ENCODE results near the gene FBL.

The FBL gene

DNA sequence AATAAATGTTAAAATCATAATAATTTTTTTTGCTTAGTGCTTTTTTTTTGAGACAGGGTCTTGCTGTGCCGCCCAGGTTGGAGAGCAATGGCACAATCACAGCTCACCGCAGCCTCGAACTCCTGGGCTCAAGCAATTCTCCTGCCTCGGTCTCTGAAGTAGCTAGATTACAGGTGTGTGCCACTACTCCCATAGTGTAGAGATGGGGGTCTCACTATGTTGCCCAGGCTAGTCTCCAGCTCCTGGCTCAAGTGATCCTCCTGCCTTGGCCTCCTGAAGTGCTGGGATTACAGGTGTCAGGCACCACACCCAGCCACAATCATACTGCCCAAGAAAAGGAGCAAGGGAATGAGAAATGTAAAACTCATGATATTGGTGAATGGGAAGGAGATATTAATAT, 5.1 kb downstream of the FBL start:
- no peak for DNase-seq

DNA sequence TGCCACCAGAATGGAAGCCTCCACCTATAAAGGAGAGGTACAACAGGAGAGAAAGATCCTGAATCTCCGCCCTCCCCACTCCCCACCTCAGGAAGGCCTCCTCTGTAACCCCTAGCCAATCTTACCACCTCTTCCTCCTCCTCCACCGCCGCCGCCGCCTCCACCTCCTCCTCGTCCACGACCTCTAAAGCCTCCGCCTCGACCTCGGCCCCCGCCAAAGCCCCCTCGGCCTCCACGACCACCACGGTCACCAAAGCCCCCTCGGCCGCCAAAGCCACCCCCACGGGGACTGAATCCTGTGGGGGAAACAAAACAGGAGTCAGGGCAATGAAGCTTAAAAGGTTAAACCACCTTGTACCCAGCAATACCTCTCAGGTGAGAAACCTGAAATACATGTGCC, 5.7 kb downstream of the FBL start:
- no peak for DNase-seq

DNA sequence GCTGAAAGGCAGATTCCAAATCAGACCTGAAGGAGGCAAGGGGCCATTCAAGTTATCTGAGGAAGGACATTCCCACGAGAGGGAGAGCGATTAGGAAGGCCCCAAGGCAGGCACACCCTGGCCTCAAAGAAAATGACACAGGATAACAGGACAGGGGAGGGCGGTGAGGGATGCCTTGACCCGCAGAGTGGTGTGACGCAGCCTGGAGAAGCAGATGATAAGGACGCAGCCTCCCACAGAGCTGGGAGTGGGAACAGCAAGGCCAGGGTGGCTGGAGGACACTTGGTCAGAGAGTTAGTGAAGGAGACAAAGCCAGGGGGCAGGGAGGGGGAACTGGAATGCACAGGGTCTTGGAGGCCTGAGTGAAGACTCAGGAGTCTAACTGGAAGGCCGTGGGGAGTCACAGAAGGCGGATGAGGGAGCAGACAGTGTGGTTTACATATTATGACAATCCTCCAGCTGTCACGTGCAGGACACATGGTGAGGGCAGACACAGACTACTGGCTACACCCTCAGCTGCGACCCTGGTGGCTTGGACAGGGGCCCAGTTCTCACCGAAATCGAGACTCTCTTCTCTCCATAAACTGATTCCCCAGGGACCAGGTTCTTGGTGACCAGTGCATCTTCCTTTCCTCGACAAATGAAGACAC, 6.4 kb downstream of the FBL start:
- DNase-seq: no peak

DNA sequence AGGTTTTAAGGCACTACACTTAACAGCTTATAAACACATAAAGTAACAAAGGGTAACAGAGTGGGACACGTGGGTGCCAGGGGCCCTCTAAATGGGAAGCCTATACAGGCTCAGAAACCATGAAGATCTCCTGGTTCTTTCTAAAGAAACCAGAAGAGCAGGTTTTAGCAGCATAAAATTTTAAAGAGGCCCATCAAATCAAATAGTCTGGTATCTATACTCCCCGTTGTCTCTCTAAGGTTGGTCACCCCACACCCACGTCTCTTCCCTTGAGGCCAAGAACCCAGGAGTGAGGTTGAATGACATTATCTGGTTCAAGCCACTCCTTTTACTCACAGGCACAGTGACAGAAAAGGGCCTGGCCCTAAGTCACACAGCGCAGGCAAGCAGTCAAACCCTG, 7.6 kb downstream of the FBL start:
- no peak for DNase-seq

DNA sequence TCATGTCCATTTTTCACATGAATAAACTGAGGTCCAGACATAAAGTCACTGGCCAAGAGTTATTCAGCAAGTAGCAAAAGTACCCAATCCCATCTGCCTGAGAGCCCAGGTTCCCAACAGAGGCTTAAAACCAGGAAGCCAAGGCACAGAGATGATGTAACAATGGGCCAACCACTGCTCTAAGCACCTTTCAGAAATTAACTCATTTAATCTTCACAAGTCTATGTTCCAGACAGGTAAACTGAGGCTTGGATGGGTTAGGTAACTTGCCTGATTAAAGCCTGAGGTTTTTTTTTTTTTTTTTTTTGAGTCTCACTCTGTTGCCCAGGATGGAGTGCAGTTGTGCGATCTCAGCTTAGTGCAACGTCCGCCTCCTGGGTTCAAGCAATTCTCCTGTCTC, 8.2 kb downstream of the FBL start:
- DNase-seq: no peak

DNA sequence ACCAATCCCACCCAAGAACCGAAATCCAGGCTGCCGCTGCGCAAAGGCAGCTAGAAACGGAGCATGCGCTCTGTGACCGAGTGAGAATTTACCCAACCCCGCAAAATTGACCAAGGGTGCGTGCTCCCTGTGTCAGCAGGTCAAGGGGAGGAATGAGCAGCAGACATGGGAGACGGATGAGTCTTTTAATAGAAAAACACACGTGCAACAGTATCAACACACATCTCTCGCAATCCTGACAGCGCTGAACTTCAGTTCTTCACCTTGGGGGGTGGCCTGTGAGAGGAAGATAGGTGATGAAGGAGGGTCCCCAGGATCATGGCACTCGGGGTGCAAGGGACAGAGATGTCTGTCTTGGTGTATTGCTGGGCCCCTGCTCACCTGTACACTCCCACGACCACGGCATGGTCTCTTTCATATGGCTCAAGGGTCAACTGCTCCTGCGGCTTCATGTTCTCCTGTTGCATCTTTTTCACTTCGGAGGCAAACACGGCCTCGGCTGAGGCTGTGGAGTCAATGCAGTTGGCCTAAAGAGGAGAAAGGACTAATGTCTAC, 11.8 kb downstream of the FBL start:
- DNase-seq: no peak

DNA sequence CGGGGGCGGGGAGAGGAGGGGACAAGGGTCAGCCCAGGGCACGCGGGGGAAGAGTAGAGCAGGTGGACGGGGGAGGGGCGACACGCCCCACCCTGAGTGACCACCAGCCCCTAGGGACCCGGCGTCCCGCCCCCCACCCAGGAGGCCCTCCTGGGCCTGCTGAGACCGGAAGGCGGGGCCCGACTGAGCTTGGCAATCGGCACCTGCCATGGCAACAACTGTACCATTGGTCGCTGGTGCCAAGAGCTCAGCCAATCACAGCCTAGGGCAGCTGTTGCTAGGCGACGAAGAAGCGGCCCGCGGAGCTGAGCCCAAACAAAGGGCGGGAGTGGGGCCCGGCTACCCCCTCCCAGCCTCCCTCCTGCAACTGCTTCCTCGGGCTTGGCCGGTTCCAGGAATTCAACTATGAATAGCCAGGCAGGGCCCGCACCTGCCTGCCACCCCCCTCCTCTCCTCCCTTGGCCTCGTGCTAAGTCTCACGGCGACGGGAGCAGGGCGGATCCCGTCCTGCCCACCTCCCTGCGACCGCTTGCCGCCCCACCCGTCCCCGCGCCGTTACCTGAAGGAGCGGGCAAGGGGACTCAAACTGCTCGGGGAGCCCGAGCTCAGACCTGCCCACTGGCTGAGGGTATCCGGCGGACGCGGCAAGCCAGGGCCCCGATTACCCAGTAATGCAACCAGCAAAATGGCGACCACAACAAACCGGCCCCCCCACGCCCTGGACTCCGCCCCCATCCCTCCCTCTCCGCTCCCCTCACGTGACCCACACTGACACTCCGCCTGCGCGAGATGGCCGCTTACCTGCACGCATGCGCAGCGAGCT, 12.5 kb downstream of the FBL start, which contains the start of gene DYRK1B:
TSS of gene DYRK1B (minus strand) at position 699 of the 823 bp plus-strand sequence. CDS start 2,295 bp downstream, outside the sequence.
- peak; percentile 99 for DNase-seq

DNA sequence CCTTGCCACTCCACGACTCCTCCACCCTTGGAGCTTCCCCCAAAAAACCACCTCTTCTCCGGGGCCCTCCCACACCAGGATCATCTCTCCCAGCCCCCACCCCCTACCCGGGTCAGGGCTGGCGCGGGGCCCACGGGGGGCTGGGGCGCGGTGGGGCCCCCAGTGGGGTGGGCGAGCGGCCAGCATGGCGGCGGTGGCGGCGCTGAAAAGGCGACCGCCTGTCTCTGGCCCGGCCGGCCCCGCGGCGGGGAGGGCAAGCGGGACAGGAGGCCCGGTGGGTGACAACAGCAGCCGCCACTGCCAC, 13.1 kb downstream of the FBL start:
- no peak for DNase-seq

DNA sequence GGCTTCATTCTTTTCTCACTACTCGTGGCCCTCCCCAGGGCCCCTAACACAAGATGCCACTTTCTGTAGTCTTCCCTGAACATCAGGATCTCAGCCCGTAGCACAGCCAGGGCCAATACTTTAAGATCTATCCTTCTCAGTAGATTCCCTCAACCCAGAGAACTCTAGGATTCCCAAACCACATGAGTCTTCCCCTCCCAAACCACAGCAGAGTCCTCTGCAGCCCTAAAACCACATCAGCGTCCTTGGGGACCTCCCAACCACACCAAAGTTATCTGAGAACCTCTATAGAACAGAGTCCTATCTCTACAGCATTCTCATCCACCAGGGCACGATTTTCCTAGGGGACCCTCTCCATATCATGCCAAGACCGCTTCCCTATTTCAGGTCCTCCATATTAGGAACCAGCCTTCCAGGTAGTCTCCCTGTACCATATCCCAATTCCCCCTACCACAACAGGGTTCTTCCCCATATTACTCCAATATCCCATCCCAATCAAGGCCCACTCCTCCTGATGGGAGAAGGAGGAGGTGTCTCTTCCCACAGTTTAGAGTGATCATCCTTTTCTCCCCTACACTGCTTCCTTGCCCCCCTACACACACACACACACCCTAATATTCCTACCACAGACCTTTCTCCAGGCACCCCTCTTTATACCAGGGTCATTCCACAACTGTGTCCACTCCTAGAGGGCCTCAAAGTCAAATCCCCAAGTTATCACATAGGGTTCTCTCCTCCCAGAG, 13.7 kb downstream of the FBL start:
- no peak for DNase-seq

DNA sequence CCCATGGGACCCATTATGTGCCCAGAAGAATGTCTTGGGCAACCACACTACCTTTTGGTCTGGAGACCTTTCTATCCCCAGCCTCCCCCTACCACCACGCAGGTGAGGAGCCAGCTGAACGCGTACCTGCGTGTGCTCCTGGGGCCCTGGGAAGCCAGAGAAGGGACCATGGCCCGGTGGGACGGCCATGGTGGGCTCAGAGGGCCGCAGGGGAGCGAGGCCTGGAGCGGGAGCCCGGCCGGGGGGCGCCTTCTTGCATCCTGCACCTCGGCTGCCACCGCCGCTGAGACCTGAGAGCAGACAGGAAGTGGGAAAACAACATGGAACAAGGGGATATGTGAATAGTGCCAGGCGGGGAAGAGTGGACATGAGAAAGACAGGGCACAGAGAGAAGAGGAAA, 14.5 kb downstream of the FBL start:
- DNase-seq: no peak

DNA sequence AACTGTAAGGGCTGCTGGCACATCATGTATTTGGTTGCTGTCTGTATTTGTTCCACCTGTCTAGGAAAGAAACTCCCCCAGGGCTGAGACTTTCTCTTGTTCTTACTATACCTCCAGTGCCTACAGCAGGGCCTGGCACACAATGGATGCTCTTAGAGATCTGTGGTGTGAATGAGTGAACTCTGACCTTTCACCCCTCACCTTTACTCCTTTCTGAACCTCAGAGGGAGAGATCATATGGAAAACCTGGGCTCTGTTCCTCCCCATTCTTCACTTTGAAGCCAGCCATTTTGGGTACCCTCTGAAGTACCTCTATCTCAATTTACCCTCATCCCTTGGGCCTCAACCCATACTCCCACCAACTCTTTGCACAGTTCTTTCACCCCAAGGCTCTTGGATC, 15.3 kb downstream of the FBL start:
- no peak for DNase-seq

DNA sequence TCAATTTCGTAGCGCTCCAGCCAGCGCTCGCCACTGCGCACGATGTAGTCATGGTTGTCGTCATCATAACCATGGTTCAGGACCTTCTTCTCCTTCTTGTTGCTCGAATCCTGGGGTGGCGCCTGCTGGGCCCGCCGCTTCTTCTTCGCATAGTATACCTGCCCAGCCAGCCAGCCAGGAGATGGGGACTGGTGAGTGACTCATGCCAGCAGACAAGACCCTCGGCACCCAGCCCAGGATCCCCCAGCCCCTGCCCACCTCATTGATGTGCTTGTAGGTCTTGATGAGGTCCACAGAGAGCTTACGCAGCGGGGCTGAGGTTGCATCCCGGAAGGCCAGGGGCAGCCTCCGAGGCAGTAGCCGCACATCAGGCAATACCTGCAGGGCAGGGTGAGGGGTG, 15.8 kb downstream of the FBL start:
- no peak for DNase-seq

DNA sequence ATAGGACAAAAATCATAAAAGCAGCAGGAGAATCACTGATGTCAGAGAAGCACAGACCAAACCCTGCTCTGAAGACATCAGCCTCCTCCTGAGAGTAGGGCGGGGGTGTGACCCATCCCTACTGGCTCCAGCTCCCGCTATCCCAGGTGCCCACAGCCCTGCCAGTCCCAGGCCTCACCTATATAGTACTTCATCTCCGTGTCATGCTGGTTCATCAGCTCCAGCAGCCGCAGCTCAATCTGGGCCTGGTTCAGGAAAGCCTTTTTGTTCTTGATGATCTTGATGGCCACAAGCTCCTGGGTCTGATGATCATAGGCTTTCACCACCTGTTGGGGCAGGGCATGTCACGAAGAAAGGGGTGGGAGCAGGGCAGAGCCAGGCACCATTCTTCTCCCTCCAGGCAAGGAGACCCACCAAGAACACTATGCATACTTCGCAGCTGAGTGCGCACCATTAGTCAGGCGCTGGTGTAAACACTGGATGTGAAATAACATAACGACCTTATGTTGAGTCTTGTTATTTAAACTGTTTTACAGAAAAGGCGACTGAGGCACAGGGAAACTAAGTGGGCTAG, 16.4 kb downstream of the FBL start:
- no peak for DNase-seq

DNA sequence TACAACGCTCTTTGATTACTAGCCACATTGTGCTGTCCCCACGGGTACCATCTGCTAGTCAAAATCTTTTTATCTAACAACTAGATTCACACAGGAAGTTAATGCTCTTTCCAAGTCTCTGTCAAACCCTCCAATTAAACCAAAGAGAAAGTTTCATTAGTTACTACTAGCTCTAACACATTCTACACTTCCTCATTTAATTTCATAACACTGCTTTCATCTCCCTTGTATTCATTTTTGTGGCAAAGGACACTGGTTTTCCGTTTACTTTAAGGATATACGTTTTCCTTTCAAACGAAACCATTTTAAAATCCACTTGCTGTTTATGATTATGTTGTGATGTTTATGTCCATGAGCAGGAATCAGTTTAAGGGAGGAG, 17.5 kb downstream of the FBL start:
- DNase-seq: no peak

DNA sequence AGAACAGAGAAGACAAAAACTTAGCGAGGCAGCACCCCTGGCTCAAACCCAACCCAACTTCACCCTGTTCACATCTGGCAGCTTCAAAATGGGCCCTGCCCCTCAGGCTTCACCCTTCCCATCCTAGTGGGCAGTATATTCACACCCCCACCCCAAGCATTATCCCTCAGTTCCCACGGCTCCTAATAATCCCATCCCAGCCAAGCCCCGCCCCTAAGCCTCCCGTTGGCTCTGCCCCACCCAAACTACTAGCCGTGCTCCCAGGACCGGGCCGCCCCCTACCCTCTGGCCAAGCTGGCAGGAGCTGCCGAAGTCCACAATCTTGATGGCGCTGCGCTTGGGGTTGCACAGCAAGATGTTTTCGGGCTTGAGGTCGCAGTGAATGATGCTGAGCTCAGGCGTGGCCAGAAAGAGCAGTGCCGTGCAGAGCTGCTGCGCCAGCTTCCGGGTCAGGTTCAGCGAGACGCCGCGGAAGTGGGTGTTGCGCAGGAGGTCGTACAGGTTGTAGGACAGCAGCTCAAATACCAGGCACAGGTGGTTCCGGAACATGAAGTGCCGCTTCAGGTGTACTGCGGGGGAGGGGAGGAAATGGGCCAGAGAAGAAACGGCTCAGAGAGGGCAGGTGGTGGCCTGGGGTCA, 18.0 kb downstream of the FBL start:
- peak; percentile 24 for DNase-seq

DNA sequence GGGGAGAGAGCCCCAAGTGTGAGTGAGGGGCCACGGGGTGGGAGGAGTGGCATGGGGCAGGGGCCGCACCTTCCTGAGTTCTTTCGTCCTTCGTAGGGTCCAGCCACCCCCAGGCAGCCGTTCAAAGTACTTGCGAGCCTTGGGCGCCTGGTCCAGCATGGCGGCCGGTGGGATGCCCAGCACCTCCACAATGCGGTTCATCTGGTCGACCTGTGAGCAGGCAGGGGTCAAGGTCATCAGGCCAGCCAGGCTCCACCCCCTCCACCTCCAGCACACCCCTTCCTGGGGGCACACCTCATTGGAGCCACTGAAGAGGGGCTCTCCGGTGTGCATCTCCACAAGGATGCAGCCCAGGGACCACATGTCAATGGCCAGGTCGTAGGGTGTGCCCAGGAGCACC, 19.0 kb downstream of the FBL start:
- DNase-seq: no peak

DNA sequence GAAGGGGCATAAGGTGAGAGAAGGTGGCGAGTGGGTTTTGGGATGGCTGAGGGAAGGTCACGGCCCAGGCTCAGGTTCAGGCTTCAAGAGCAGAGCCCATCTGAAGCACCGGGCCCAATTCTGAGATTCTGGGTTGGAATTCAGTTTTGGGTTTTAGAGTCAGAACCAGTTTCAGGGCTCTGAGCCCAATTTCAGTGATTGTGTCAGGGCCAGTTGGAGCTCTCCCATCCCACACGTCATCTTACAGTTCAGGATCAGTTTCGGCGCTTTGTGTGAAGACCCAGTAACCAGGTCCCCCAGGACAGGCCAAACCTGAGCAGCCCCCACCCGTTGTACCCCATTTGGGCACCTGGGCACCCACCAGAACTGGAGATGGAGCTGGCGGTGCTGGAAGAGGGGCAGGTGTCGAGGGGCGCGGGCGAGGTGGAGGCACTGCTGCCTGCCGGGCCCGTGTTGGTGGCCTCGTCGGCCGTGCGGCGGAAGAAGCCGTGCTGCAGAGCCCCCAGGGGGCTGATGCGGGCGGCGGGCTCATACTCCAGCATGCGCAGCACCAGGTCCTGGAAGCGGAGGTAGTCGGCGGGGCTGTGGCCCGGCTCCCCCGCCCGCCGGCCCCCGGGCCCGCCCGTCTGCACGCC, 19.8 kb downstream of the FBL start:
- no peak for DNase-seq

DNA sequence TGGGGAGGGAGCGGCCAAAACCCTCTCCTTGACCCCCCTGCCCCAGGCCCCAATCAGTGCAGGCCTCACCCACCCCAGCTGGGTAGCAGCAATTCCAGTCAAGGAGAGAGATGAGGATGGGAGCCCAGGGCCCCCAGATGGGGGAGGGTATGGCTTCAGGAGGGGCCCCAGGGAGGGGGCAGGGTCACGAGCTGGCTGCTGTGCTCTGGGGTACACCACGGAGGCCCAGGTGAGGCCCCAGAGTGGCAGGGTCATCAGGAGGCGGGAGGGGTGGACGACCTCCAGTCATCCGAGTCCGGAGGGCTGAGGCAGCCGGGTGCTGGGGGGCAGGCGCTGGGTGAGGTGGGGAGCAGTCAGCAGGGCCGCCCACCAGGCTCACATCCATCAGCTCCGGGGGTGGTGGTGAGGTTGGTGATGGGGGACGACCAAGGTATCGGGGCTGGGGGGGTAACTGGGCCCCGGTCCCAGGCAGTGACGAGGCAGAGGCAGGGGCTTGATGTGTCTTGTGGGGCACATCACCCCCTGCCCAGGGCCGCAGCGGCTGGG, 20.6 kb downstream of the FBL start:
- no peak for DNase-seq

DNA sequence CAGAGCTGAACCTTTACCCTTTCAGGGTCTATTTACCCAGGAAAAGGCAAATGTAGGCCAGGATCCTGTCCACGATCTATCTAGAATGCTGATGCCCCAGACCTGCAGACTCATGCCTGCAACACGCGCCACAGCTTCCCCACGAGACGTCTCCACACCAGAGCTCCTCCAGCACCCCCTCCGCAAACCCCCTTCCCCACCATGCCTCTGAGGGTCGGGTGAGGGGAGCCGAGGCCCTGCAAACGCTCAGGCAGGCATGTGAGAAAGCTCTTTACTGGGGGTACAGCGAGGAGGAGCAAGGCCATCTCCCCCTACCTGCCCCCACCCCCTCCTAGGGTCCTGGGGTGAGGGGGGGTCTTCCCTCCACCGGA, 21.1 kb downstream of the FBL start:
- no peak for DNase-seq

DNA sequence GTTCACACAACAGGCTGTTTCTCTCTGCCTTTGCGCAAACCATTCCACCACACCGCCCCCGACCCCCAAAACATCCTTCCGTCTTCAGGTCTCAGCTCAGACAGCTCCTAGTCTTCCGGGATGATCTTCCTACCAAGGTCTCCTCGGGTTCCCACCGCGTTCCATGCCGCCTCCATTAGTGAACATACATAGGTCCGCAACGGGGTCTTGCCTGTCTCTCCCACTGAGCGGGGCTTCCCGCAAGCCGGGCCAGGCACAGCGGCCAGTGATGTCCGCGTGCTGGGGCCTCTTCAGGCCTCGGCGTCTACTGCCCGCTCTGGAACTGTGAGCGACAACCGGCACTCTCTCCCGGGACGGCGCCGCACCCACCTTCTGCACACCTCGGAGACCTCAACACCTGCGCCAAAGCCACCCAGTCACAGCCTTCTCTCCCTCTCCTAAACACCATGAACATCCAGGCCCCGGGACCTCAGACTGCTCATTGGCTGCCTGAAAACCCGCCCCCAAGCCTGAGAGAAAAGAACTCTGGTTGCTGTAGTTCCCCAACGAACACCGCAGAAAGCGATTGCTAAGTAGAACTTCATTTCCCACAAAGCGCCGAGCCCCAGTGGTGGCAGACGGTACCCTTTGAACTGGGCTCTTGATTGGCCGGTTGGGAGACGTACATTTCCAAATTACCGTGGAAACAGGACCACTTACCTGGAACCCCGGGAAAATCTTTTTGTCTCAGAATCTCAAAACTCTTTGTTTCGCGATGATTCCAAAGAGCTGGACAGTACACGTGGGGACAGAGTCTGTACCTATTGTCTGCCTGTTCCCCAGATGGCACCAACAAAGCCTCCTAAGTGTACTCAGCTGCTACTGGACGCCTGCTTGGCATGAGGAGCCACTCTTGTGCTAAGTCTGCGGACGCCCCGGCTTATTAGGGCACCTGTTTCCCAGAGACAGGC, 21.8 kb downstream of the FBL start:
- DNase-seq: peak; percentile 88

DNA sequence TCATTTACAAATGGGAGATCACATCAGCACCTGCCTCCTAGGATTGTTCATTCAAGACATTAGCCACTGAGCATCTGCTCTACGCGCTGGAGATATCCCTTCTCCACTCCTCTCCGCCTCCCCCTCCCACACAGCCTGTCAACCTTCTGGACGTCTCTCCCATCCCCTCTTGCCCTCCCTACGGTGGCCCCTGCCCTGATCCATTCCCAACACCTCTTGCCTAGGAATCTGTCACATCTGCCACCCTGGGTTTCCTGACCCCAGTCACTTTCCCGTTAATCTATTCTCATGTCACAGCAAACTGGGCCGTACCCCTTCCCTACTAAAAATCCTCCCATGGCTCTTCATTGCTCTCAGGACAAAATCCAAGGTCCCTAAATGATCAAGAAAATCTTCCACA, 22.5 kb downstream of the FBL start:
- DNase-seq: no peak
